ENCODE data around the gene E2F4. TPM values are rescaled to one million over a fixed set of nuclear protein-coding genes. Genes with fewer than 3 reads are reported as not detected.

Gene E2F4
- total and polyA plus RNA-seq, 2 of the 13 experiments (the other 11 are each of a cell fraction or from before 2014, with no cell fraction given): 84.8 to 91.2 TPM

- TF ChIP-seq KIAA2018 (CRISPR knock-in tag; IDR thresholded peaks at IDR 0.05; ENCODE audit: borderline replicate concordance) (no peak), FOXC1 (CRISPR knock-in tag; IDR thresholded peaks at IDR 0.05; ENCODE audit: borderline replicate concordance) (peak; percentile 82), TCF7L2 (IDR thresholded peaks at IDR 0.05; ENCODE audit: low read depth, low read length) (no peak), ZNF660 (CRISPR knock-in tag; IDR thresholded peaks at IDR 0.05; ENCODE audit: borderline replicate concordance, low read depth) (no peak), HNRNPLL (IDR thresholded peaks at IDR 0.05; ENCODE audit: low read depth, low read length, poor library complexity, severe bottlenecking) (peak; percentile 96), RFXANK (CRISPR knock-in tag; IDR thresholded peaks at IDR 0.05) (peak; percentile 85), PAX8 (CRISPR knock-in tag; IDR thresholded peaks at IDR 0.05; ENCODE audit: borderline replicate concordance) (no peak), ZNF136 (CRISPR knock-in tag; IDR thresholded peaks at IDR 0.05; ENCODE audit: low read depth) (peak; percentile 98; the same call in 1 of the 2 replicates), TBX2 (CRISPR knock-in tag; IDR thresholded peaks at IDR 0.05; ENCODE audit: borderline replicate concordance) (peak; percentile 92), ZBTB21 (CRISPR knock-in tag; IDR thresholded peaks at IDR 0.05) (no peak), THYN1 (CRISPR knock-in tag; IDR thresholded peaks at IDR 0.05; ENCODE audit: borderline replicate concordance, low read depth) (no peak), BORCS8-MEF2B (CRISPR knock-in tag; IDR thresholded peaks at IDR 0.05) (peak; percentile 96), NR0B2 (CRISPR knock-in tag; IDR thresholded peaks at IDR 0.05) (peak; percentile 88), ATF1 (CRISPR knock-in tag; IDR thresholded peaks at IDR 0.05) (no peak), ZNF296 (CRISPR knock-in tag; conservative IDR thresholded peaks at IDR 0.05) (peak; percentile 71; the same call in 1 of the 2 replicates), ARNT2 (CRISPR knock-in tag; IDR thresholded peaks at IDR 0.05; ENCODE audit: low read depth) (peak; percentile 99), HDAC1 (CRISPR knock-in tag; IDR thresholded peaks at IDR 0.05) (peak; percentile 96), ZNF468 (CRISPR knock-in tag; IDR thresholded peaks at IDR 0.05) (no peak; the same call in 1 of the 2 replicates)
- TF ChIP-seq, protein P1, sequence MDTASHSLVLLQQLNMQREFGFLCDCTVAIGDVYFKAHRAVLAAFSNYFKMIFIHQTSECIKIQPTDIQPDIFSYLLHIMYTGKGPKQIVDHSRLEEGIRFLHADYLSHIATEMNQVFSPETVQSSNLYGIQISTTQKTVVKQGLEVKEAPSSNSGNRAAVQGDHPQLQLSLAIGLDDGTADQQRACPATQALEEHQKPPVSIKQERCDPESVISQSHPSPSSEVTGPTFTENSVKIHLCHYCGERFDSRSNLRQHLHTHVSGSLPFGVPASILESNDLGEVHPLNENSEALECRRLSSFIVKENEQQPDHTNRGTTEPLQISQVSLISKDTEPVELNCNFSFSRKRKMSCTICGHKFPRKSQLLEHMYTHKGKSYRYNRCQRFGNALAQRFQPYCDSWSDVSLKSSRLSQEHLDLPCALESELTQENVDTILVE (CRISPR knock-in tag; IDR thresholded peaks at IDR 0.05): 0 out of 2 replicates have a peak, but pooled peaks have one; percentile 61
Observed at GRCh38 chr16:67173808-67174705, 17.9 kb upstream of the E2F4 start (continued).
